Measurements from ENCODE around the gene EFL1.

- TF ChIP-seq CTCF (IDR thresholded peaks at IDR 0.05; ENCODE audit: extremely low read depth in 1 of 2, insufficient read depth in 1 of 2, low read depth in 1 of 2, low read length in 2 of 2) (no peak), POLR2A (IDR thresholded peaks at IDR 0.05; ENCODE audit: low read depth, low read length) (no peak), MAX (IDR thresholded peaks at IDR 0.05; ENCODE audit: insufficient read depth, insufficient read length) (no peak)
These were observed 816 bp upstream of the EFL1 start for GRCh38 chr15:82263350-82263749.

Data from endothelial cell of umbilical vein (primary cell).